Uterus (tissue), 2 donors: ENCODE data around the gene KREMEN1.

Experiments used
- POLR2A ChIP-seq, 2 donors: fragments of 450-650 bp; IDR thresholded peaks; one replicate each; pipeline ENCODE4 v1.6.1; 2016; ENCODE audit warnings: antibody characterized with exemption in 2 of 2, mild to moderate bottlenecking in 1 of 2, moderate library complexity in 1 of 2
- TF ChIP-seq, protein P1 (sequence below), 4 experiments: fragments of 200-600 bp in 2 of 4; fragments of 450-650 bp in 2 of 4; sonication (generic) in 2 of 4; IDR thresholded peaks; one replicate each; pipeline ENCODE4 v1.5.1; 2016 to 2019; ENCODE audit warnings: antibody characterized with exemption in 4 of 4, mild to moderate bottlenecking in 2 of 4, moderate library complexity in 1 of 4

- TF ChIP-seq, protein P1, sequence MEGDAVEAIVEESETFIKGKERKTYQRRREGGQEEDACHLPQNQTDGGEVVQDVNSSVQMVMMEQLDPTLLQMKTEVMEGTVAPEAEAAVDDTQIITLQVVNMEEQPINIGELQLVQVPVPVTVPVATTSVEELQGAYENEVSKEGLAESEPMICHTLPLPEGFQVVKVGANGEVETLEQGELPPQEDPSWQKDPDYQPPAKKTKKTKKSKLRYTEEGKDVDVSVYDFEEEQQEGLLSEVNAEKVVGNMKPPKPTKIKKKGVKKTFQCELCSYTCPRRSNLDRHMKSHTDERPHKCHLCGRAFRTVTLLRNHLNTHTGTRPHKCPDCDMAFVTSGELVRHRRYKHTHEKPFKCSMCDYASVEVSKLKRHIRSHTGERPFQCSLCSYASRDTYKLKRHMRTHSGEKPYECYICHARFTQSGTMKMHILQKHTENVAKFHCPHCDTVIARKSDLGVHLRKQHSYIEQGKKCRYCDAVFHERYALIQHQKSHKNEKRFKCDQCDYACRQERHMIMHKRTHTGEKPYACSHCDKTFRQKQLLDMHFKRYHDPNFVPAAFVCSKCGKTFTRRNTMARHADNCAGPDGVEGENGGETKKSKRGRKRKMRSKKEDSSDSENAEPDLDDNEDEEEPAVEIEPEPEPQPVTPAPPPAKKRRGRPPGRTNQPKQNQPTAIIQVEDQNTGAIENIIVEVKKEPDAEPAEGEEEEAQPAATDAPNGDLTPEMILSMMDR (IDR thresholded peaks at IDR 0.05) = no peak
- TF ChIP-seq POLR2A (IDR thresholded peaks at IDR 0.05) = no peak
Observed at GRCh38 chr22:29172216-29172615, 99.4 kb downstream of the KREMEN1 start.
